Measurements from ENCODE around the gene FCER1G.

Gene FCER1G

GRCh38 chr1:161215076-161215475 is at the start of gene FCER1G:
Gene FCER1G (plus strand): TSS chr1:161215295. CDS start chr1:161215322, 27 bp downstream.
- DNase-seq (ENCODE audit: low read depth): no peak

GRCh38 chr1:161165742-161166668 is 49.1 kb upstream of the FCER1G start, which contains the start of gene PPOX:
Gene PPOX (plus strand): TSS chr1:161166426. CDS start chr1:161166848, 422 bp downstream.
- peak; percentile 95 for DNase-seq (ENCODE audit: low read depth)

GRCh38 chr1:161166669-161167548 is 48.2 kb upstream of the FCER1G start:
- DNase-seq (ENCODE audit: low read depth): no peak

GRCh38 chr1:161168906-161169305 is 46.2 kb upstream of the FCER1G start:
- no peak for DNase-seq (ENCODE audit: low read depth)

GRCh38 chr1:161171191-161171590 is 43.9 kb upstream of the FCER1G start:
- no peak for DNase-seq (ENCODE audit: low read depth)

- no peak for DNase-seq (ENCODE audit: low read depth)
These were observed 43.4 kb upstream of the FCER1G start for GRCh38 chr1:161171696-161172095.

- no peak for DNase-seq (ENCODE audit: low read depth)
These were observed 42.7 kb upstream of the FCER1G start for GRCh38 chr1:161172349-161172748.

GRCh38 chr1:161172776-161173376 is 42.2 kb upstream of the FCER1G start:
- peak; percentile 74 for DNase-seq (ENCODE audit: low read depth)

GRCh38 chr1:161173711-161174110 is 41.4 kb upstream of the FCER1G start:
- no peak for DNase-seq (ENCODE audit: low read depth)

- DNase-seq (ENCODE audit: low read depth): no peak
These were observed 40.2 kb upstream of the FCER1G start for GRCh38 chr1:161174911-161175310.

- DNase-seq (ENCODE audit: low read depth): no peak
These were observed 39.2 kb upstream of the FCER1G start for GRCh38 chr1:161175771-161176453.

- no peak for DNase-seq (ENCODE audit: low read depth)
These were observed 38.5 kb upstream of the FCER1G start for GRCh38 chr1:161176468-161177111.

- no peak for DNase-seq (ENCODE audit: low read depth)
These were observed 37.8 kb upstream of the FCER1G start, which contains the start of gene B4GALT3 for GRCh38 chr1:161177112-161177935. Gene B4GALT3 (minus strand): TSS chr1:161177507. CDS start chr1:161176060, 1,447 bp downstream.

- no peak for DNase-seq (ENCODE audit: low read depth)
These were observed 37.2 kb upstream of the FCER1G start for GRCh38 chr1:161177936-161178244.

GRCh38 chr1:161179698-161180097 is 35.4 kb upstream of the FCER1G start:
- no peak for DNase-seq (ENCODE audit: low read depth)

GRCh38 chr1:161180639-161181038 is 34.5 kb upstream of the FCER1G start:
- no peak for DNase-seq (ENCODE audit: low read depth)

- no peak for DNase-seq (ENCODE audit: low read depth)
These were observed 32.9 kb upstream of the FCER1G start for GRCh38 chr1:161182214-161182613.

- peak; percentile 72 for DNase-seq (ENCODE audit: low read depth)
These were observed 29.8 kb upstream of the FCER1G start for GRCh38 chr1:161185282-161185682.

- no peak for DNase-seq (ENCODE audit: low read depth)
These were observed 29.3 kb upstream of the FCER1G start for GRCh38 chr1:161185732-161186311.

- DNase-seq (ENCODE audit: low read depth): no peak
These were observed 27.8 kb upstream of the FCER1G start for GRCh38 chr1:161187311-161187710.
